Measurements from ENCODE around the gene ERICH3. TPM values are rescaled to one million over a fixed set of nuclear protein-coding genes. Genes with fewer than 3 reads are reported as not detected.

ERICH3 gene
- polyA plus RNA-seq, 3 donors = 0.36 to 0.61 (median 0.45) TPM

- no peak for DNase-seq (ENCODE audit: extremely low read depth in 1 of 11, low read depth in 9 of 11, low spot score in 4 of 11)
Measured at GRCh38 chr1:74593887-74594866, 79.4 kb downstream of the ERICH3 start.

- no peak for DNase-seq (ENCODE audit: extremely low read depth in 1 of 11, low read depth in 9 of 11, low spot score in 4 of 11)
Measured at GRCh38 chr1:74592580-74593355, 80.8 kb downstream of the ERICH3 start.

- no peak for DNase-seq (ENCODE audit: extremely low read depth in 1 of 11, low read depth in 9 of 11, low spot score in 4 of 11)
Measured at GRCh38 chr1:74591949-74592348, 81.6 kb downstream of the ERICH3 start.

- no peak for DNase-seq (ENCODE audit: extremely low read depth in 1 of 11, low read depth in 9 of 11, low spot score in 4 of 11)
Measured at GRCh38 chr1:74590288-74590687, 83.3 kb downstream of the ERICH3 start.

- DNase-seq (ENCODE audit: extremely low read depth in 1 of 11, low read depth in 9 of 11, low spot score in 4 of 11) = no peak
Measured at GRCh38 chr1:74587888-74588287, 85.7 kb downstream of the ERICH3 start.

- no peak for DNase-seq (ENCODE audit: extremely low read depth in 1 of 11, low read depth in 9 of 11, low spot score in 4 of 11)
Measured at GRCh38 chr1:74586253-74586897, 87.2 kb downstream of the ERICH3 start.

- no peak for DNase-seq (ENCODE audit: extremely low read depth in 1 of 11, low read depth in 9 of 11, low spot score in 4 of 11)
Measured at GRCh38 chr1:74584185-74584584, 89.4 kb downstream of the ERICH3 start.

GRCh38 chr1:74583397-74583796, 90.2 kb downstream of the ERICH3 start:
- no peak for DNase-seq (ENCODE audit: extremely low read depth in 1 of 11, low read depth in 9 of 11, low spot score in 4 of 11)

- DNase-seq (ENCODE audit: extremely low read depth in 1 of 11, low read depth in 9 of 11, low spot score in 4 of 11) = no peak
Measured at GRCh38 chr1:74579425-74579824, 94.2 kb downstream of the ERICH3 start.

- DNase-seq (ENCODE audit: extremely low read depth in 1 of 11, low read depth in 9 of 11, low spot score in 4 of 11) = no peak
Measured at GRCh38 chr1:74578101-74578500, 95.5 kb downstream of the ERICH3 start.

GRCh38 chr1:74571891-74572290, 101.7 kb downstream of the ERICH3 start:
- DNase-seq (ENCODE audit: extremely low read depth in 1 of 11, low read depth in 9 of 11, low spot score in 4 of 11) = no peak

GRCh38 chr1:74571493-74571800, 102.1 kb downstream of the ERICH3 start:
- DNase-seq (ENCODE audit: extremely low read depth in 1 of 11, low read depth in 9 of 11, low spot score in 4 of 11) = no peak

- DNase-seq (ENCODE audit: extremely low read depth in 1 of 11, low read depth in 9 of 11, low spot score in 4 of 11) = peak in 2 of 11 donors; percentile 2 to 3
Measured at GRCh38 chr1:74570797-74571492, 102.6 kb downstream of the ERICH3 start.

- DNase-seq (ENCODE audit: extremely low read depth in 1 of 11, low read depth in 9 of 11, low spot score in 4 of 11) = no peak
Measured at GRCh38 chr1:74549932-74550331, 123.7 kb downstream of the ERICH3 start.

GRCh38 chr1:74548961-74549750, 124.4 kb downstream of the ERICH3 start:
- no peak for DNase-seq (ENCODE audit: extremely low read depth in 1 of 11, low read depth in 9 of 11, low spot score in 4 of 11)

GRCh38 chr1:74545821-74546220, 127.8 kb downstream of the ERICH3 start:
- no peak for DNase-seq (ENCODE audit: extremely low read depth in 1 of 11, low read depth in 9 of 11, low spot score in 4 of 11)

GRCh38 chr1:74534241-74534640, 139.4 kb downstream of the ERICH3 start:
- DNase-seq (ENCODE audit: extremely low read depth in 1 of 11, low read depth in 9 of 11, low spot score in 4 of 11) = no peak

- no peak for DNase-seq (ENCODE audit: extremely low read depth in 1 of 11, low read depth in 9 of 11, low spot score in 4 of 11)
Measured at GRCh38 chr1:74531796-74532195, 141.8 kb downstream of the ERICH3 start.

Measured in renal cortex interstitium (tissue), 11 donors.